ENCODE results near the gene CEP43. TPM values are rescaled to one million over a fixed set of nuclear protein-coding genes. Genes with fewer than 3 reads are reported as not detected.

The CEP43 gene
- total RNA-seq, 1 donor from 2014 or later, result 11.8 TPM

- Histone ChIP-seq H3K27me3 (ENCODE audit: control insufficient read depth, insufficient read depth, low read length) (no peaks in the 10 kb centered on the region), H3K4me3 (ENCODE audit: low read depth, low read length) (no peak overlapping the region), H3K36me3 (ENCODE audit: control insufficient read depth, insufficient read depth, low read length) (no peaks in the 10 kb centered on the region)
- no peak for TF ChIP-seq CTCF (IDR thresholded peaks at IDR 0.05; ENCODE audit: insufficient read depth, low read length, severe bottlenecking)
- no peak for FAIRE-seq
- DNase-seq (ENCODE audit: low read depth), result no peak
These were observed 47.1 kb upstream of the CEP43 start for GRCh38 chr6:166952121-166952520.

- no peak for FAIRE-seq
- Histone ChIP-seq H3K4me3 (ENCODE audit: low read depth, low read length) (no peak overlapping the region), H3K27me3 (ENCODE audit: control insufficient read depth, insufficient read depth, low read length) (no peaks in the 10 kb centered on the region), H3K36me3 (ENCODE audit: control insufficient read depth, insufficient read depth, low read length) (no peaks in the 10 kb centered on the region)
- no peak for TF ChIP-seq CTCF (IDR thresholded peaks at IDR 0.05; ENCODE audit: insufficient read depth, low read length, severe bottlenecking)
- no peak for DNase-seq (ENCODE audit: low read depth)
These were observed 46.4 kb upstream of the CEP43 start for GRCh38 chr6:166952567-166953486.

- FAIRE-seq, result no peak
- DNase-seq (ENCODE audit: low read depth), result no peak
- no peaks in the 10 kb centered on the region for H3K27me3 ChIP-seq (ENCODE audit: control insufficient read depth, insufficient read depth, low read length)
- TF ChIP-seq CTCF (IDR thresholded peaks at IDR 0.05; ENCODE audit: insufficient read depth, low read length, severe bottlenecking), result no peak
- no peak overlapping the region for H3K4me3 ChIP-seq (ENCODE audit: low read depth, low read length)
- no peaks in the 10 kb centered on the region for H3K36me3 ChIP-seq (ENCODE audit: control insufficient read depth, insufficient read depth, low read length)
These were observed 45.0 kb upstream of the CEP43 start for GRCh38 chr6:166954118-166954713.

- H3K4me3 ChIP-seq (ENCODE audit: low read depth, low read length), result peak overlapping the region; percentile 71
- H3K36me3 ChIP-seq (ENCODE audit: control insufficient read depth, insufficient read depth, low read length), result no peaks in the 10 kb centered on the region
- TF ChIP-seq CTCF (IDR thresholded peaks at IDR 0.05; ENCODE audit: insufficient read depth, low read length, severe bottlenecking), result no peak
- H3K27me3 ChIP-seq (ENCODE audit: control insufficient read depth, insufficient read depth, low read length), result no peaks in the 10 kb centered on the region
- DNase-seq (ENCODE audit: low read depth) (no peak), FAIRE-seq (no peak)
These were observed 43.9 kb upstream of the CEP43 start for GRCh38 chr6:166955121-166955864.

GRCh38 chr6:166955865-166956443, 43.2 kb upstream of the CEP43 start:
- Histone ChIP-seq H3K36me3 (ENCODE audit: control insufficient read depth, insufficient read depth, low read length) (no peaks in the 10 kb centered on the region), H3K27me3 (ENCODE audit: control insufficient read depth, insufficient read depth, low read length) (no peaks in the 10 kb centered on the region), H3K4me3 (ENCODE audit: low read depth, low read length) (peak overlapping the region; percentile 71)
- FAIRE-seq, result no peak
- no peak for TF ChIP-seq CTCF (IDR thresholded peaks at IDR 0.05; ENCODE audit: insufficient read depth, low read length, severe bottlenecking)
- peak; percentile 16 for DNase-seq (ENCODE audit: low read depth)
